Cardiac fibroblast (primary cell): ENCODE data around the gene LEMD1.

Source experiments
- DNase-seq, 2 donors: peaks; one replicate each; pipeline versions ENCODE4 v3.0.0 to v3.0.0-alpha.2; 2010; ENCODE audit warnings: low read depth in 2 of 2
- H3K4me3 ChIP-seq, 2 donors: replicated peaks in 1 of 2; 1 replicate in 1 of 2; 2 replicates in 1 of 2; pipeline ENCODE4 v1.5.1; 2011; ENCODE audit warnings: low read depth in 2 of 2, low read length in 2 of 2, mild to moderate bottlenecking in 2 of 2, moderate library complexity in 1 of 2
- CTCF ChIP-seq: IDR thresholded peaks from one replicate; pipeline ENCODE4 v1.5.1; 2011; ENCODE audit warnings: low read depth, mild to moderate bottlenecking, low read length, inconsistent platforms

LEMD1 gene

GRCh38 chr1:205443585-205444299 is 21.9 kb upstream of the LEMD1 start:
- DNase-seq, result no peak
- TF ChIP-seq CTCF, result no peak
- H3K4me3 ChIP-seq, result no peak overlapping the region

GRCh38 chr1:205442051-205442725 is 20.3 kb upstream of the LEMD1 start:
- TF ChIP-seq CTCF, result no peak
- no peak for DNase-seq
- H3K4me3 ChIP-seq, result no peak overlapping the region

GRCh38 chr1:205441716-205442050 is 19.8 kb upstream of the LEMD1 start:
- no peak overlapping the region for H3K4me3 ChIP-seq
- no peak for DNase-seq
- no peak for TF ChIP-seq CTCF

- no peak for TF ChIP-seq CTCF
- no peak overlapping the region for H3K4me3 ChIP-seq
- DNase-seq, result no peak
These were observed 19.4 kb upstream of the LEMD1 start for GRCh38 chr1:205441318-205441633.

GRCh38 chr1:205440476-205441317 is 18.8 kb upstream of the LEMD1 start:
- no peak overlapping the region for H3K4me3 ChIP-seq
- TF ChIP-seq CTCF, result no peak
- peak; percentile 53 to 70 for DNase-seq

- TF ChIP-seq CTCF, result no peak
- no peak overlapping the region for H3K4me3 ChIP-seq
- DNase-seq, result no peak
These were observed 18.2 kb upstream of the LEMD1 start for GRCh38 chr1:205440121-205440475.
